ENCODE data around the gene TRPM1. TPM values are rescaled to one million over a fixed set of nuclear protein-coding genes. Genes with fewer than 3 reads are reported as not detected.

Gene TRPM1
- total RNA-seq, 6 experiments from 2014 or later, result not detected

- H3K4me1 ChIP-seq, result peaks cover 0 to 16% (median 0%) of the 10 kb centered on the region in 4 donors
- DNase-seq (no peak), ATAC-seq (no peak)
- TF ChIP-seq POLR2A (IDR thresholded peaks at IDR 0.05) (no peak), CTCF (IDR thresholded peaks at IDR 0.05) (no peak)
- no peak overlapping the region for H3K4me3 ChIP-seq
- 96% methylated on average over 4 of the region's 5 CpGs for WGBS (ENCODE audit: insufficient coverage, low coverage, low lambda C conversion rate, missing lambda C conversion rate)
- no peaks in the 10 kb centered on the region for H3K9me3 ChIP-seq
- intact Hi-C loops (cut with DNase I), result loop anchor here in 1 of 2 donors (10.0 kb wide), 2 partner anchors 59 to 159 kb away; no protein-coding TSS in a partner anchor
- H3K36me3 ChIP-seq, result no peaks in the 10 kb centered on the region
- no peak overlapping the region for H3K27ac ChIP-seq
- no peaks in the 10 kb centered on the region for H3K27me3 ChIP-seq
These were observed 32.4 kb upstream of the TRPM1 start for GRCh38 chr15:31133890-31134289.

GRCh38 chr15:31131853-31132375 is 30.4 kb upstream of the TRPM1 start:
- no peak overlapping the region for H3K4me3 ChIP-seq
- TF ChIP-seq POLR2A (IDR thresholded peaks at IDR 0.05), result no peak
- no peak for TF ChIP-seq CTCF (IDR thresholded peaks at IDR 0.05)
- 95% methylated on average over 4 of the region's 12 CpGs for WGBS (ENCODE audit: insufficient coverage, low coverage, low lambda C conversion rate, missing lambda C conversion rate)
- ATAC-seq (no peak), DNase-seq (no peak)
- no peaks in the 10 kb centered on the region for H3K36me3 ChIP-seq
- no peaks in the 10 kb centered on the region for H3K27me3 ChIP-seq
- no peaks in the 10 kb centered on the region for H3K9me3 ChIP-seq
- H3K4me1 ChIP-seq, result peaks cover 0 to 12% (median 0%) of the 10 kb centered on the region in 4 donors
- no peak overlapping the region for H3K27ac ChIP-seq
- intact Hi-C loops (cut with DNase I), result loop anchor here in 1 of 2 donors (10.0 kb wide), 2 partner anchors 57 to 157 kb away; no protein-coding TSS in a partner anchor

GRCh38 chr15:31130576-31131237 is 29.2 kb upstream of the TRPM1 start:
- intact Hi-C loops (cut with DNase I), result loop anchor here in 1 of 2 donors (10.0 kb wide), 2 partner anchors 56 to 156 kb away; no protein-coding TSS in a partner anchor
- DNase-seq (no peak), ATAC-seq (peak; percentile 11 to 63 (median 20))
- 43% methylated on average over 12 of the region's 12 CpGs for WGBS (ENCODE audit: insufficient coverage, low coverage, low lambda C conversion rate, missing lambda C conversion rate)
- Histone ChIP-seq H3K4me3 (no peak overlapping the region), H3K27ac (no peak overlapping the region), H3K36me3 (no peaks in the 10 kb centered on the region), H3K9me3 (no peaks in the 10 kb centered on the region), H3K4me1 (peaks cover 0 to 5% (median 0%) of the 10 kb centered on the region in 4 donors), H3K27me3 (no peaks in the 10 kb centered on the region)
- TF ChIP-seq CTCF (IDR thresholded peaks at IDR 0.05) (no peak), POLR2A (IDR thresholded peaks at IDR 0.05) (no peak)

- DNase-seq (no peak), ATAC-seq (no peak)
- Histone ChIP-seq H3K27ac (no peak overlapping the region), H3K27me3 (no peaks in the 10 kb centered on the region), H3K4me1 (peaks cover 0 to 5% (median 0%) of the 10 kb centered on the region in 4 donors), H3K9me3 (no peaks in the 10 kb centered on the region), H3K36me3 (no peaks in the 10 kb centered on the region), H3K4me3 (no peak overlapping the region)
- WGBS (ENCODE audit: insufficient coverage, low coverage, low lambda C conversion rate, missing lambda C conversion rate), result 20% methylated on average over 1 of the region's 3 CpGs
- no peak for TF ChIP-seq CTCF (IDR thresholded peaks at IDR 0.05)
- no peak for TF ChIP-seq POLR2A (IDR thresholded peaks at IDR 0.05)
- intact Hi-C loops (cut with DNase I), result loop anchor here in 1 of 2 donors (5.0 to 10.0 kb wide), 3 partner anchors 55 to 223 kb away; no protein-coding TSS in a partner anchor
These were observed 28.3 kb upstream of the TRPM1 start for GRCh38 chr15:31129769-31130303.
